ENCODE results near the gene WDTC1.

DNA sequence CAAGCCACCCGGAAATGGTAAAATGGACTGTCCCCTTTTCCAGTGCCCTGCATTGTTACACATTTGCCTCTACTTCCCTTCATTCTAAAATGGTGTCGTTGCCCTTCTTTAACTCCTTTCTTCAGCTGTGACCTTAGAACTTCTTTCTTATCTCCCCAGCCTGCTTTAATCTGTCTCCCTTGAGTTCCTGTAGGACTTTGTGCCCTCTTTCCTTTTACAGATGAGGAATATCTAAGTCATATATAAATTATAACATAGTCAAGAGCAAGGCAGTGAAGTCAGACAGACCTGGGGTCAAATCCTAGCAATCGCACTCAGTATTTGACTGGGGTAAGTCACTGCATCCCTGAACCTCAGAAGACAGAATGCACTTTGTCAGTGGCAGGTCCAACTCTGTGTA lies 56.1 kb downstream of the WDTC1 start:
- TF ChIP-seq, protein P1, sequence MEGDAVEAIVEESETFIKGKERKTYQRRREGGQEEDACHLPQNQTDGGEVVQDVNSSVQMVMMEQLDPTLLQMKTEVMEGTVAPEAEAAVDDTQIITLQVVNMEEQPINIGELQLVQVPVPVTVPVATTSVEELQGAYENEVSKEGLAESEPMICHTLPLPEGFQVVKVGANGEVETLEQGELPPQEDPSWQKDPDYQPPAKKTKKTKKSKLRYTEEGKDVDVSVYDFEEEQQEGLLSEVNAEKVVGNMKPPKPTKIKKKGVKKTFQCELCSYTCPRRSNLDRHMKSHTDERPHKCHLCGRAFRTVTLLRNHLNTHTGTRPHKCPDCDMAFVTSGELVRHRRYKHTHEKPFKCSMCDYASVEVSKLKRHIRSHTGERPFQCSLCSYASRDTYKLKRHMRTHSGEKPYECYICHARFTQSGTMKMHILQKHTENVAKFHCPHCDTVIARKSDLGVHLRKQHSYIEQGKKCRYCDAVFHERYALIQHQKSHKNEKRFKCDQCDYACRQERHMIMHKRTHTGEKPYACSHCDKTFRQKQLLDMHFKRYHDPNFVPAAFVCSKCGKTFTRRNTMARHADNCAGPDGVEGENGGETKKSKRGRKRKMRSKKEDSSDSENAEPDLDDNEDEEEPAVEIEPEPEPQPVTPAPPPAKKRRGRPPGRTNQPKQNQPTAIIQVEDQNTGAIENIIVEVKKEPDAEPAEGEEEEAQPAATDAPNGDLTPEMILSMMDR (optimal IDR thresholded peaks at IDR 0.05 in 1 of 3, IDR thresholded peaks at IDR 0.05 in 1 of 3, conservative IDR thresholded peaks at IDR 0.05 in 1 of 3; ENCODE audit: extremely low read depth in 1 of 3, insufficient read depth in 2 of 3, low read length in 3 of 3), result no peak
- no peak for TF ChIP-seq EZH2 (IDR thresholded peaks at IDR 0.05; ENCODE audit: low read length)
